H1 (cell line): Measurements from ENCODE around the gene TAS2R41. TPM values are rescaled to one million over a fixed set of nuclear protein-coding genes. Genes with fewer than 3 reads are reported as not detected.

Experiments used
- CTCF ChIA-PET: fragments of 300-600 bp; sonication (Branson Sonifier 250); formaldehyde crosslinking; loops from one replicate; lab custom pipeline; 2021; ENCODE audit not compliant: partially characterized antibody; lab: Charles Lee
- POLR2A ChIA-PET: fragments of 300-600 bp; sonication (Branson Sonifier 250); formaldehyde crosslinking; loops from one replicate; lab custom pipeline; 2021; ENCODE audit warnings: inconsistent platforms; ENCODE audit not compliant: partially characterized antibody; lab: Charles Lee
- DNase-seq, 2 experiments: peaks; one replicate each; pipeline versions ENCODE4 v3.0.0 to v3.0.0-alpha.2; 2010 to 2022; ENCODE audit warnings: low spot score in 2 of 2, low read depth in 1 of 2, mixed read lengths in 1 of 2
- FAIRE-seq: peaks from 2 replicates; lab custom pipeline; 2011; peaks lifted over from hg19 to GRCh38; lab: Jason Lieb, UNC
- H2AFZ ChIP-seq: 2 replicates; pipeline ENCODE4 v1.8.1; 2012; ENCODE audit warnings: low read length, inconsistent platforms
- H2AK5ac ChIP-seq: 2 replicates; pipeline ENCODE4 v1.6.1; 2013; ENCODE audit warnings: low read depth, low read length
- H2BK120ac ChIP-seq: replicated peaks from 2 replicates; pipeline ENCODE3; 2013; ENCODE audit warnings: low read depth, low read length, inconsistent platforms
- H2BK12ac ChIP-seq: 2 replicates; pipeline ENCODE4 v1.6.1; 2013; ENCODE audit warnings: low read depth, low read length
- H2BK15ac ChIP-seq: 2 replicates; pipeline ENCODE4 v1.6.1; 2013; ENCODE audit warnings: low read length
- H2BK20ac ChIP-seq: 2 replicates; pipeline ENCODE4 v1.6.1; 2013; ENCODE audit warnings: low read length
- H2BK5ac ChIP-seq: 2 replicates; pipeline ENCODE4 v1.6.1; 2013; ENCODE audit warnings: low read depth, low read length
- H3K14ac ChIP-seq: 2 replicates; pipeline ENCODE4 v1.6.1; 2013; ENCODE audit warnings: inconsistent platforms; ENCODE audit not compliant: insufficient read length
- H3K18ac ChIP-seq: 2 replicates; pipeline ENCODE4 v1.6.1; 2013; ENCODE audit warnings: low read length; ENCODE audit errors: extremely low read depth
- H3K23ac ChIP-seq: 2 replicates; pipeline ENCODE4 v1.6.1; 2013; ENCODE audit warnings: inconsistent platforms; ENCODE audit not compliant: insufficient read length
- H3K23me2 ChIP-seq: 2 replicates; pipeline ENCODE4 v1.6.1; 2013; ENCODE audit warnings: low read depth, low read length
- H3K27ac ChIP-seq: 2 replicates; pipeline ENCODE4 v1.6.1; 2011; ENCODE audit warnings: low read depth, low read length, inconsistent platforms
- H3K27me3 ChIP-seq, 4 experiments: replicated peaks in 1 of 4; 1 replicate in 1 of 4; 2 replicates in 3 of 4; pipeline versions ENCODE4 v1.6.1 to v1.8.1; 2011 to 2013; ENCODE audit warnings: low read length in 3 of 4, mild to moderate bottlenecking in 3 of 4, inconsistent platforms in 2 of 4, mixed read lengths in 2 of 4, moderate library complexity in 1 of 4; ENCODE audit not compliant: control insufficient read depth in 3 of 4, insufficient read depth in 3 of 4; ENCODE audit errors: extremely low read depth in 1 of 4
- H3K36me3 ChIP-seq, 4 experiments: 2 replicates each; pipeline versions ENCODE4 v1.6.1 to v1.8.1; 2011 to 2013; ENCODE audit warnings: mild to moderate bottlenecking in 4 of 4, low read length in 3 of 4, moderate library complexity in 2 of 4, control low read depth in 1 of 4, inconsistent platforms in 1 of 4; ENCODE audit not compliant: insufficient read depth in 4 of 4, control insufficient read depth in 2 of 4
- H3K4ac ChIP-seq: replicated peaks from 2 replicates; pipeline ENCODE3; 2013; ENCODE audit warnings: low read length, low read depth, mixed read lengths, inconsistent platforms; ENCODE audit not compliant: insufficient read length
- H3K4me1 ChIP-seq, 4 experiments: replicated peaks in 1 of 4; 1 replicate in 1 of 4; 2 replicates in 3 of 4; pipeline versions ENCODE4 v1.6.1 to v1.8.1; 2011 to 2013; ENCODE audit warnings: low read length in 3 of 4, inconsistent platforms in 2 of 4, mixed read lengths in 1 of 4; ENCODE audit not compliant: insufficient read depth in 4 of 4, control insufficient read depth in 3 of 4
- H3K4me2 ChIP-seq, 2 experiments: 2 replicates each; pipeline versions ENCODE4 v1.6.1 to v1.8.1; 2011 to 2013; ENCODE audit warnings: low read depth in 2 of 2, low read length in 2 of 2, control low read depth in 1 of 2, inconsistent platforms in 1 of 2, mild to moderate bottlenecking in 1 of 2; ENCODE audit not compliant: insufficient read depth in 1 of 2
- H3K4me3 ChIP-seq, 4 experiments: fragments of 200-600, 300-600 bp in 1 of 4; sonication (generic), shearing (Covaris generic), sonication (Bioruptor Twin) in 1 of 4; 2 replicates each; pipeline versions ENCODE4 v1.5.1 to v1.8.1; 2011 to 2016; ENCODE audit warnings: low read length in 4 of 4, low read depth in 3 of 4, control low read depth in 2 of 4, inconsistent platforms in 2 of 4, mild to moderate bottlenecking in 2 of 4, mixed read lengths in 1 of 4, moderate library complexity in 1 of 4; ENCODE audit not compliant: insufficient read depth in 2 of 4; ENCODE audit errors: extremely low read depth in 1 of 4
- H3K56ac ChIP-seq: replicated peaks from 2 replicates; pipeline ENCODE3; 2013; ENCODE audit warnings: low read depth, mild to moderate bottlenecking, mixed read lengths, low read length, inconsistent platforms; ENCODE audit not compliant: insufficient read length
- H3K79me1 ChIP-seq: 2 replicates; pipeline ENCODE4 v1.6.1; 2013; ENCODE audit warnings: low read depth, low read length, control low read depth
- H3K79me2 ChIP-seq, 2 experiments: 2 replicates each; pipeline versions ENCODE4 v1.6.1 to v1.8.1; 2012 to 2013; ENCODE audit warnings: low read length in 2 of 2, mild to moderate bottlenecking in 2 of 2, inconsistent platforms in 1 of 2; ENCODE audit not compliant: insufficient read depth in 2 of 2, control insufficient read depth in 1 of 2
- H3K9ac ChIP-seq, 4 experiments: replicated peaks in 1 of 4; 1 replicate in 1 of 4; 2 replicates in 3 of 4; pipeline versions ENCODE4 v1.6.1 to v1.8.1; 2011 to 2013; ENCODE audit warnings: low read depth in 3 of 4, low read length in 3 of 4, control low read depth in 2 of 4, mild to moderate bottlenecking in 2 of 4, moderate library complexity in 2 of 4, inconsistent platforms in 1 of 4; ENCODE audit errors: extremely low read depth in 1 of 4
- H3K9me3 ChIP-seq, 2 experiments: 2 replicates each; pipeline versions ENCODE4 v1.6.1 to v1.8.1; 2012 to 2013; ENCODE audit warnings: mild to moderate bottlenecking in 2 of 2, moderate library complexity in 2 of 2, control low read depth in 1 of 2, inconsistent platforms in 1 of 2, low read depth in 1 of 2, low read length in 1 of 2, mixed read lengths in 1 of 2; ENCODE audit not compliant: insufficient read depth in 2 of 2
- H4K20me1 ChIP-seq, 2 experiments: replicated peaks in 1 of 2; 2 replicates each; pipeline versions ENCODE3 to v1.8.1; 2011 to 2013; ENCODE audit warnings: inconsistent platforms in 2 of 2, low read length in 2 of 2, mild to moderate bottlenecking in 1 of 2; ENCODE audit not compliant: insufficient read depth in 2 of 2, control insufficient read depth in 1 of 2
- H4K5ac ChIP-seq: 2 replicates; pipeline ENCODE4 v1.6.1; 2013; ENCODE audit warnings: low read length, low read depth, mixed read lengths, inconsistent platforms; ENCODE audit not compliant: insufficient read length
- H4K8ac ChIP-seq: 2 replicates; pipeline ENCODE4 v1.8.0; 2013; ENCODE audit warnings: mild to moderate bottlenecking, moderate library complexity, low read length, inconsistent platforms; ENCODE audit not compliant: insufficient read depth; ENCODE audit errors: extremely low read depth
- H4K91ac ChIP-seq: replicated peaks from 2 replicates; pipeline ENCODE3; 2013; ENCODE audit warnings: low read length, mixed read lengths, inconsistent platforms; ENCODE audit not compliant: insufficient read length
- BCL11A ChIP-seq, 2 experiments: IDR thresholded peaks; one replicate each; pipeline ENCODE4 v1.6.1; 2011; ENCODE audit warnings: low read depth in 2 of 2, low read length in 2 of 2, mild to moderate bottlenecking in 2 of 2
- BRCA1 ChIP-seq: IDR thresholded peaks from 2 replicates; pipeline ENCODE4 v1.6.1; 2012; ENCODE audit warnings: low read depth, low read length, improper control_type of control experiment
- CTBP2 ChIP-seq: IDR thresholded peaks from 2 replicates; pipeline ENCODE4 v1.7.0; 2011; ENCODE audit warnings: borderline replicate concordance, mild to moderate bottlenecking, moderate library complexity, mixed read lengths, low read length; ENCODE audit not compliant: insufficient read depth, insufficient read length
- GTF2F1 ChIP-seq: IDR thresholded peaks from 2 replicates; pipeline ENCODE4 v1.6.1; 2012; ENCODE audit warnings: low read depth, low read length, improper control_type of control experiment, borderline replicate concordance
- HDAC2 ChIP-seq, 2 experiments: fragments of 300-600 bp in 1 of 2; sonication (generic) in 1 of 2; IDR thresholded peaks; 2 replicates each; pipeline ENCODE4 v1.6.1; 2011 to 2012; ENCODE audit warnings: low read depth in 2 of 2, low read length in 2 of 2, mild to moderate bottlenecking in 2 of 2, moderate library complexity in 2 of 2, borderline replicate concordance in 1 of 2, inconsistent platforms in 1 of 2
- KDM1A ChIP-seq: fragments of 200-600, 300-600 bp; sonication (generic); IDR thresholded peaks from 2 replicates; pipeline ENCODE4 v1.7.1; 2016; ENCODE audit warnings: mild to moderate bottlenecking, low read length, borderline replicate concordance
- KDM4A ChIP-seq: IDR thresholded peaks from one replicate; pipeline ENCODE4 v1.7.1; 2012; ENCODE audit warnings: low read depth, mild to moderate bottlenecking, moderate library complexity, low read length, inconsistent platforms; ENCODE audit not compliant: severe bottlenecking
- RBBP5 ChIP-seq: IDR thresholded peaks from 2 replicates; pipeline ENCODE4 v1.7.1; 2012; ENCODE audit warnings: low read depth, mild to moderate bottlenecking, inconsistent platforms, low read length, moderate library complexity, borderline replicate concordance
- SP4 ChIP-seq: IDR thresholded peaks from 2 replicates; pipeline ENCODE4 v1.6.1; 2012; ENCODE audit warnings: low read length, inconsistent platforms
- SRF ChIP-seq: IDR thresholded peaks from 2 replicates; pipeline ENCODE4 v1.6.1; 2011; ENCODE audit warnings: mild to moderate bottlenecking, low read depth, low read length, moderate library complexity
- YY1 ChIP-seq: IDR thresholded peaks from 2 replicates; pipeline ENCODE4 v1.6.1; 2011; ENCODE audit warnings: low read depth, mild to moderate bottlenecking, low read length
- WGBS, 2 experiments: shearing (Covaris generic) in 1 of 2; methylation state at CpG; one replicate each; pipeline versions ENCODE4 v1.1.6 to v1.1.7; 2013 to 2015; ENCODE audit warnings: low lambda C conversion rate in 2 of 2, mixed read lengths in 2 of 2, inconsistent platforms in 1 of 2, low coverage in 1 of 2, missing lambda C conversion rate in 1 of 2; ENCODE audit not compliant: insufficient replicate concordance in 2 of 2, insufficient coverage in 1 of 2, insufficient read length in 1 of 2; ENCODE audit errors: extremely low coverage in 1 of 2, missing lambda C conversion rate in 1 of 2; 5-methylcytosine and 5-hydroxymethylcytosine counted together
- polyA plus RNA-seq, 7 experiments: library from polyadenylated mRNA; depleted of rRNA in 3 of 7; stranded (reverse) in 5 of 7; unstranded in 2 of 7; fragments of >200 nt in 5 of 7; fragments of 200-250 nt in 2 of 7; gene quantifications; 1 replicate in 5 of 7; 2 replicates in 1 of 7; 4 replicates in 1 of 7; pipeline versions ENCODE4 v1.2.1 to v1.2.3, GENCODE V29; 2011 to 2013; ENCODE audit warnings: missing spikeins in 2 of 7, mixed read lengths in 2 of 7
- total RNA-seq: library from RNA; stranded (reverse); fragmentation: NEBNext Ultra II Directional; extraction: Animal tissue kit (Norgen Biotek cat#: 25700); gene quantifications from 2 replicates; pipeline ENCODE4 v1.2.1, GENCODE V29; 2021

Gene TAS2R41
- total and polyA plus RNA-seq, 2 of the 8 experiments (the other 6 are each of a cell fraction or from before 2014, with no cell fraction given): 0.12 TPM; not detected in 1

DNA sequence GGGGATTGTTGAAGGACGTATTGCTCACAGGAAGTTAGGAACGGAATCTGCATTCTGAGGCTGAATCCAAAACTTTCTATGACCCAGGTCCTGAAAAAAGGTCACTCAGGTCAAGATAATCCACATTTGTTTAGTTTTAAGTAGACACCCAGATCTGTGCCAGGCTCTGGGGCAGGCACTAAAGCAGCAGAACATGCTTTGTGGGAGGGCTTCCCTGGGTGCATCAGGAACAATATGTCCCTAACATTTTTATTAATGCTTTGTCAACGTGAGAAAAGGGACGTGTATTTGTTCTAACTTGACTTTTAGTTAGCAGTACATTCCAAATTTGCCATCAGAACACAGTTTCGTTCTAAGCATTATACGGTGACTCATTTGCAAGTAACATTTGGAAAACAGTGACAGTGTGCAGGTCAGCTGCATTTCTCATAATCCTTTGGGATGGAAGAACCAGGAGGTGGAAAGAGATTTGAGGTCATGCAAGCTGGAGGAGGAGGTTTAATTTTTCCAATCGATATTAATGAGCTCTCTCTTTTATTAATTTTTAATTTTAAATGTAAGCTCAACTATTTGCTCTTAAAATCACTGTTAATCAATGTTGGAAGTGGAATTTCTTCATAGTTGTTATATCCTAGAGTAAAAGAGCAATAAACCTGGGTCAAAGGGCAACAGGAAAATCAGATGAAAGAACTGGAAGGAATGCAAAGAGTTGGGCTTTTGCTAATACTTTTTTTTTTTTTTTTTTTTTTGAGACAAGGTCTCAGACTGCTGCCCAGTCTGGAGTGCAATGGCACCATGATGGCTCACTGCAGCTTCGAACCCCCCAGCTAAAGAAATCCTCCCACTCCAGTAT, 35.0 kb downstream of the TAS2R41 start:
- Histone ChIP-seq H3K23ac (no peak overlapping the region), H2BK5ac (no peak overlapping the region), H3K9ac (no peak overlapping the region), H3K4ac (no peak overlapping the region), H3K27me3 (no peaks in the 10 kb centered on the region), H3K79me1 (no peaks in the 10 kb centered on the region), H2AFZ (no peak overlapping the region), H3K14ac (no peak overlapping the region), H3K9me3 (no peaks in the 10 kb centered on the region), H3K79me2 (no peaks in the 10 kb centered on the region), H4K8ac (no peak overlapping the region), H2BK20ac (no peak overlapping the region), H2AK5ac (no peak overlapping the region), H3K23me2 (no peaks in the 10 kb centered on the region), H3K18ac (no peak overlapping the region), H2BK120ac (no peak overlapping the region), H4K5ac (no peak overlapping the region), H3K4me3 (no peak overlapping the region), H3K27ac (no peak overlapping the region), H2BK12ac (no peak overlapping the region), H3K4me2 (no peak overlapping the region), H2BK15ac (no peak overlapping the region), H4K91ac (no peak overlapping the region), H3K56ac (no peak overlapping the region), H4K20me1 (no peaks in the 10 kb centered on the region), H3K4me1 (peaks cover 2 to 11% (median 3%) of the 10 kb centered on the region in 4 experiments; a peak in 4 of 7 replicates), H3K36me3 (no peaks in the 10 kb centered on the region)
- FAIRE-seq (no peak), DNase-seq (no peak)
- ChIA-PET POLR2A (no interaction called here), CTCF (interaction anchor here (0.6 to 1.6 kb wide), 3 partner anchors 9 to 1324 kb away, joined by 3 to 4 read pairs (median 3); no protein-coding TSS in a partner anchor)
- 89% methylated on average over 8 of the region's 8 CpGs; no CpG with 5 or more reads in 1 of the 2 experiments for WGBS, 2 experiments
- TF ChIP-seq BCL11A (IDR thresholded peaks at IDR 0.05; ENCODE audit: low read depth in 2 of 2, low read length in 2 of 2) (no peak), RBBP5 (no peak), KDM1A (no peak), YY1 (no peak), SP4 (no peak), HDAC2 (IDR thresholded peaks at IDR 0.05; ENCODE audit: borderline replicate concordance in 1 of 2, low read depth in 2 of 2, low read length in 2 of 2) (no peak), SRF (no peak), CTBP2 (no peak), GTF2F1 (no peak), BRCA1 (no peak), KDM4A (no peak)
